Left hindlimb (tissue), 1 donor: Measurements from ENCODE around the gene NAMPT.
"Not testable (repeated sequence)": the region's sequence is repeated elsewhere in the genome, so short reads cannot be mapped to it uniquely, and the experiment has no call there.

Experiments used
- DNase-seq: peaks from one replicate; pipeline ENCODE4 v3.0.0-alpha.2; 2018

The NAMPT gene

GRCh38 chr7:106284714-106285050 is at the start of gene NAMPT:
Gene NAMPT (minus strand): TSS chr7:106284983. CDS start chr7:106284884, 99 bp downstream.
- no peak for DNase-seq

GRCh38 chr7:106332201-106332600 is 47.4 kb upstream of the NAMPT start:
- no peak for DNase-seq

GRCh38 chr7:106331441-106332175 is 46.8 kb upstream of the NAMPT start:
- DNase-seq: no peak

- DNase-seq: no peak
Observed at GRCh38 chr7:106329971-106330733, 45.4 kb upstream of the NAMPT start.

- no peak for DNase-seq
Observed at GRCh38 chr7:106329408-106329807, 44.6 kb upstream of the NAMPT start.

GRCh38 chr7:106327538-106328481 is 43.0 kb upstream of the NAMPT start:
- no peak for DNase-seq

GRCh38 chr7:106326594-106327537 is 42.1 kb upstream of the NAMPT start:
- no peak for DNase-seq

GRCh38 chr7:106324509-106324908 is 39.7 kb upstream of the NAMPT start:
- not testable (repeated sequence) for DNase-seq

GRCh38 chr7:106320254-106320770 is 35.5 kb upstream of the NAMPT start:
- DNase-seq: not testable (repeated sequence)

- no peak for DNase-seq
Observed at GRCh38 chr7:106318482-106318881, 33.7 kb upstream of the NAMPT start.

- DNase-seq: no peak
Observed at GRCh38 chr7:106317971-106318370, 33.2 kb upstream of the NAMPT start.

- no peak for DNase-seq
Observed at GRCh38 chr7:106316947-106317346, 32.2 kb upstream of the NAMPT start.

- DNase-seq: no peak
Observed at GRCh38 chr7:106314875-106315274, 30.1 kb upstream of the NAMPT start.

GRCh38 chr7:106313966-106314365 is 29.2 kb upstream of the NAMPT start:
- no peak for DNase-seq

- no peak for DNase-seq
Observed at GRCh38 chr7:106313456-106313901, 28.7 kb upstream of the NAMPT start.

- no peak for DNase-seq
Observed at GRCh38 chr7:106312906-106313305, 28.1 kb upstream of the NAMPT start.

- no peak for DNase-seq
Observed at GRCh38 chr7:106312099-106312871, 27.5 kb upstream of the NAMPT start.

- DNase-seq: no peak
Observed at GRCh38 chr7:106309362-106309761, 24.6 kb upstream of the NAMPT start.

- no peak for DNase-seq
Observed at GRCh38 chr7:106306256-106306655, 21.5 kb upstream of the NAMPT start.

GRCh38 chr7:106305732-106306131 is 20.9 kb upstream of the NAMPT start:
- DNase-seq: no peak

- no peak for DNase-seq
Observed at GRCh38 chr7:106304568-106304967, 19.8 kb upstream of the NAMPT start.
